Hepatocyte (in vitro differentiated cells): ENCODE results near the gene RNF144B.

ENCODE experiments used
- EZH2 ChIP-seq: fragments of 200-600 bp; sonication (generic); IDR thresholded peaks from 2 replicates; pipeline ENCODE4 v1.6.1; 2016; ENCODE audit warnings: antibody characterized with exemption, mild to moderate bottlenecking, borderline replicate concordance
- TF ChIP-seq, protein P1 (sequence below): fragments of 200-600 bp; sonication (generic); IDR thresholded peaks from 2 replicates; pipeline ENCODE4 v1.5.1; 2016; ENCODE audit warnings: antibody characterized with exemption, mild to moderate bottlenecking; ENCODE audit not compliant: poor library complexity

DNA sequence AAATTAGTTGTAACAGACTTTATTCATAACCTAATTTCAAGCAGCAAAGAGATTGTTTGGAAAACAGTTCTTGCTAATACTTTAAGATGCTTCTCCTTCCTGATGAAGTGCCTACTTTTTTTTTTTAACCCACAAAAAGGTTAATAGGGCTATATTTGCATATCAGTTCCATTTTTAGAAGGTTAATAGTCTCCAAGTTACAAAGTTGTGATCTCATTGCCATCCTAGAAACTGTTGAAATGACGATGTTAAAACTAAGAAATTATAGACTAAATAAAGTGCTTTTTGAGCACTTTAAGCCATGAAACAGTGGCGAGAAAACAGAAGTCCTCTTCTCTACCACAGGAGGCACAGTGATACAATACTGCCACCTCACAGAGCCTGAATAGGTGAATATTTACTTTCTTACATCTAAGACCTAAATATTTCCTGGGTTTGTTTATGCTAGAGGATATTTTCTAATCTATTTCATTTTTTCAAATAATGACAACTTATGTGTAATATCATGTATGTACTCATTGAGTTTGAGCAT lies 5.3 kb downstream of the RNF144B start:
- TF ChIP-seq, protein P1, sequence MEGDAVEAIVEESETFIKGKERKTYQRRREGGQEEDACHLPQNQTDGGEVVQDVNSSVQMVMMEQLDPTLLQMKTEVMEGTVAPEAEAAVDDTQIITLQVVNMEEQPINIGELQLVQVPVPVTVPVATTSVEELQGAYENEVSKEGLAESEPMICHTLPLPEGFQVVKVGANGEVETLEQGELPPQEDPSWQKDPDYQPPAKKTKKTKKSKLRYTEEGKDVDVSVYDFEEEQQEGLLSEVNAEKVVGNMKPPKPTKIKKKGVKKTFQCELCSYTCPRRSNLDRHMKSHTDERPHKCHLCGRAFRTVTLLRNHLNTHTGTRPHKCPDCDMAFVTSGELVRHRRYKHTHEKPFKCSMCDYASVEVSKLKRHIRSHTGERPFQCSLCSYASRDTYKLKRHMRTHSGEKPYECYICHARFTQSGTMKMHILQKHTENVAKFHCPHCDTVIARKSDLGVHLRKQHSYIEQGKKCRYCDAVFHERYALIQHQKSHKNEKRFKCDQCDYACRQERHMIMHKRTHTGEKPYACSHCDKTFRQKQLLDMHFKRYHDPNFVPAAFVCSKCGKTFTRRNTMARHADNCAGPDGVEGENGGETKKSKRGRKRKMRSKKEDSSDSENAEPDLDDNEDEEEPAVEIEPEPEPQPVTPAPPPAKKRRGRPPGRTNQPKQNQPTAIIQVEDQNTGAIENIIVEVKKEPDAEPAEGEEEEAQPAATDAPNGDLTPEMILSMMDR = no peak
- TF ChIP-seq EZH2 = no peak
